ENCODE measurements around the gene CELF6.
"Not testable (repeated sequence)": the region's sequence is repeated elsewhere in the genome, so short reads cannot be mapped to it uniquely, and the experiment has no call there.

Gene CELF6

DNA sequence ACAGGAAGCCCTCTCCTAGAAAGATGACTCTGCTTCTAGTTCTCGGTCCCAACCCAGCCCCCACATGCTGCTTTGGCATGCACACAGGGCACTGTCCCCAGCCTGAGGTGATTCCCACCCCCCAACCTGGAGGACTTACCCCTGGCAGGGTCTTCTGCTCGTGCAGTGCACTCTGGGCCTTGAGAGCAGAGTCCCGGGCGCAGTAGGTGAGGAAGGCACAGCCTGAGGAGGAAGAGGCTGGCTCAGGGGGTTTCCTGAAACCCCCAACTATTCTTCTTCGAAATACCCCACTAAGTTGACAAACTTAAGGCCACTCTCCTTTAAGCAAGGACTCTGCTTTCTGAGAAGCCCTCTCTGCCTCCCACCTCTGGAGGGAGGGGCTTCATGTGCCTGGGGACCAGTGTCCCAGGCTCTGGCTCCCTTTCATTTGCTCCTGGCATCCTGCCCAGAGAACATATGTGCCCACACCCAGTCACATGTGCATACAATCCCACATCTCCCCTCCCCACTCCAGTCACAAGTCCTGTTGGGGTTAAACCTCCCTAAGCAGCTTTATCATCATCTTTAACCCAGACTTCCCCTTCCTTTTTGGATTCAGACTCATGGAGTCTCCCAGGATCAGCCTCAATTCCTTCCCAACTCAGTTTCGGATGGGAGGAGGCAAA, 4.1 kb downstream of the CELF6 start:
- no peak for DNase-seq (ENCODE audit: low read depth)

DNA sequence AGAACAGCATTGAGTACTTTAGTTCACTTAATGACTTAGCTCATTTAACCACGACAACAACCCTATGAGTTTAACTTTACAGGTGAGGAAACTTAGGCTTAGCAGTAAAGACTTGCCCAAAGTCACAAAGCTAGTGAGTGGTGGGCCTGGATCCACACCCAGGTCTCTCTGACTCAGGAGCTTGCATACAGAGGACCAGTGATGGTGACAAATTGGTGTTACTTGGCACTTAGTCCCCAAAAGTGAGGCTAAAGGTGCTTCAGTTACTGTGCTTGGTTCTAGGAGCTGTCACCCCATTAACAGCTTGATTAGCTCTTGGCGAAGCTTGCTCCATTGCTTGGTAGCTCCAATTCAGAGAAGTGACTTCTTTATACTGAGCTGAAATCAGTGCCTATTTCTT, 6.1 kb downstream of the CELF6 start:
- DNase-seq (ENCODE audit: low read depth) = no peak

DNA sequence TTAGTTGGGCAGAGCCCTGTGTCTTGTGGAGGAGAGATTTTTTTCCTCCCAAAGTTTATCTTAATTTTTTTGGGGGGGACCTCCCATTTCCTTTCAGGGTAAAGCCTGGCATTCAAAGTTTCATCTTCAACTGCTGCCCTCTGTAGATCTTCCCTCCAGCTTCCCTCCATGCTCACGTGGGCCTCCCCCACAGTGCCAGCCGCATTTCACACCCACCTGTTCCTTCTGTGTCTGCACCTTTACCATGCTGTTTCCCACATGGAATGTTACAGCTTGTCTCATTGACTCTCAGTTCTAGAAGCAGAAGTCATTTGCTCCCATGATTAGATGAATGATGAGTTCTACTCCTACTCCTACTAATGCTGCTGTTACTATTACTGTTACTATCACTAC, 6.5 kb downstream of the CELF6 start:
- DNase-seq (ENCODE audit: low read depth) = no peak

DNA sequence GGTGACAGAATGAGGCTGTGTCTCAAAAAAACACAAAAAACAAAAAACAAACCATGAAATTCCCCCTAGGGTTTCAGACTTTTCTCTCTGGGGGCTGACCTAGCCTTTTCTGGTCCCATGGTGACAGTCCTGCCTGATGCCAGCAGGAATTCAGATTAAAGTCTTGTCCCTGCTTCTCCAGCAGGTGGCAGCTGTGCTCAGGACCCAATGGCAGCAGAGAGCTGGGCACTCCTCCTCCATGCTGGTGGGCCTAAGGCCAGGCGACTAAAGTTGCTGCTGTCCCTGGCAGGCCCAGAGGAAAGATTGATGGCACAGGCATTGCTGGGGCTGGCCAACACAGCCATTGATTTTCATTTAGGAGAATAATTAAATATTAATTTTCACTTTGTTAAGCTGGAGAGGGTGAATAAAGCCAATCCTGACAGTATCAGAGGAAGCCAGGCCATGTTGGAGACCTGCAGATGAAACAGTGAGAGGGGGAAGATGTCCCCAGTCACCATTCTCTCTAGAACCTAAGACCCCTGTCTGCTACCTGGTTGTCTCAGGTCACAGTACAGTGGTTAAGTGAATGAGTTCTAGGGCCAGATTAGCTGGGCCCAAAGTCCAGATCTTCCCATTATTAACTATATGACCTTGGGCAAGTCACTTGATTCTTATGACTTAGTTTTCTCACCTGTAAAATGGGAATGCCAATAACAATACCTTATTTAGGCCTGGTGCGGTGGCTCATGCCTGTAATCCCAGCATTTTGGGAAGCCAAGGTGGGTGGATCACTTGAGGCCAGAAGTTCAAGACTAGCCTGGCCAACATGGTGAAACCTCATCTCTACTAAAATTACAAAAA, 7.1 kb downstream of the CELF6 start:
- DNase-seq (ENCODE audit: low read depth) = peak; percentile 51

DNA sequence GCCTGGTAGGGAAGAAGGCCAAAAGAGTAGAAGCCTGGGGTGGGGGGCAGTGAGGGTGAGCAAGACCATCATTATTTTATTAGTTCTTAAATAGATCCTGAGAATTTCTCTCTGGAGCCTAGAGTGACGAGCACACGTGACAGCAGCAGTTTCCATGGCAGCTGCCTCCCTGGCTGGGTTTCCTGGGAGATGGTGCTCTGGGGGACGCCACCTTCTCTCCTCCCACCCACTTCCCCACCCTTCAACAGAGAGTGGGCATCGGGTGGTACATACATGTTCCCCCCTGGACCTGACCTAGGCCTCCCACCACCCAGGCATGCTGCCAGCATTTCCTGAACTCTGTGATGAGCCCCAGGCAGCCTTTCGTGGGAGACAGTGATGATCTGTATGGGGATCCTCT, 12.9 kb downstream of the CELF6 start:
- DNase-seq (ENCODE audit: low read depth) = no peak

DNA sequence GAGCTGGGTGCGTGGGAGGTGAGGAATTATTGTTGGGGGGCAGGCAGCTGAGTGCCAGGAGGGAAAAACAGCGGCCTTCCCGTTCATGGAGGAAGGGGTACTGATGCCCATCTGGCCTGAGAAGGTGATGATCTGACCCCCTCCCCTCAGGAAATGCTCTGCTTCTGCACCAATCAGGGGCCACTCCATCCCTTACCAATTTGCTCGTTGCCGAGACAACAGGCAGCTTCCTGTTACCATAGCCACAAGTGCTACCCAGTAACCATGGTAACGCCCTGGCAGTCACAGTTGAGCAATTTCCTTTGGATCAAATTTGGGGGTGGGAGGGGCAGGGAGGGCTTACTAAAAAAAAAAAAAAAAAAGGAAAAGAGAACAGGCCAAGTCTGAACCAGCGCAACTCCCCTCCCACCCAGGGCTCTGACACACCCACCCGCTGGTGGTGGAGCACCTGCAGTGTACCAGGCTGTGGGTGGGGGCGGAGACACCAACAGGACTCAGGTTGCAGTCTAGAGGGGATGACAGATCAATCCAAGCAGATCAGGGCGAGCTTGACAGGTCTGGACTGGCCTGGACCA, 13.7 kb downstream of the CELF6 start:
- DNase-seq (ENCODE audit: low read depth) = peak; percentile 12

- DNase-seq (ENCODE audit: low read depth) = no peak
Observed at GRCh38 chr15:72304596-72304995, 15.4 kb downstream of the CELF6 start.

GRCh38 chr15:72302955-72303354, 17.0 kb downstream of the CELF6 start:
- DNase-seq (ENCODE audit: low read depth) = no peak

GRCh38 chr15:72289597-72290325, 30.2 kb downstream of the CELF6 start:
- no peak for DNase-seq (ENCODE audit: low read depth)

- no peak for DNase-seq (ENCODE audit: low read depth)
Observed at GRCh38 chr15:72288796-72289596, 31.0 kb downstream of the CELF6 start.

DNA sequence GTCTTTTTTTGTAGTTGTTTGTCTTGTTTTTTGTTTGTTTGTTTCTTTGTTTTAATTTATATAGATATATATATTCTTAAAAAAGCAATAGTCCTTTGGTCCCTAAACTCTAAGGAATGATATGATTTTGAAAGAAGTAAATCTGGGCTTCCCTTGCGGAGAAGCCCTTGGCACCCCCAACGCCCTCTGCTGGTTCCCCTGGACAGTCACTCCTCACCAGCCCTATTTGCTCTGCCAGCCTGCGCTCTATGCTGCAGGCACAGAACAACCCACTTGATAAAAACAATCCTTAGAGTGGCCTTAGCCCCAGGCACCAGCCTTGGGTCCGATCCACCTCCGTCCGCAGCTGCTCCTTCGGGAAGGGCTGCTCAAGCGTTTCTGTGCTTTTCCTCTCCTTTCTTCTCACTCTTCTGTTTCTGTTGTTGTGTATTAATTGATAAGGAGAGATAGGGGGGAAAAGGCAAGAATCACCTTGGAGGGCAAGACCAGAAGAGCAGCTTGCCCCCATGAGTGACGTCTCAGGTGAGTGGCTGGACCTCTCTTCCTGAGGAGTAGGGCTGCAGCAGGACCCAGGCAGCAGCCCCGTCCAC, 33.9 kb downstream of the CELF6 start:
- peak; percentile 31 for DNase-seq (ENCODE audit: low read depth)

GRCh38 chr15:72285402-72285801, 34.6 kb downstream of the CELF6 start:
- DNase-seq (ENCODE audit: low read depth) = no peak

GRCh38 chr15:72284781-72285180, 35.2 kb downstream of the CELF6 start:
- DNase-seq (ENCODE audit: low read depth) = no peak

DNA sequence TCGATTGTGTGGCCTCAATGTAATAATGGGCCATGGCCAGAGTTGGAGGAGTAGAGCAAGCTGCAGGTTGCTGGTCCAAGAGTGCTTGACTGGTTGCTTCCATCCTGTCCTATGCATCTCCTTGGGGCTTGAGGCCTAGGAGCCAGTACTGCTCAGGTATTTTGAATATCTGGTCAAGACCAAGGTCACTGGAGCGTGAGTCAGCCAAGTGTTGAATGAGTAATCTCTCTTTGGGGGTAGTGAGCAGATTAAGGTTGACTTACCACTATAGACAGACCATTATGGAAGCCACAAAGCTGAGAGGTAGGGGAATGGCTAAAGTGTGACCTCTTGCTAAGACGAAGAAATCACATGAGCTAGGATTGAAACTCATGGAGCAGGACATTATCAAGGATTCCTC, 38.2 kb downstream of the CELF6 start:
- no peak for DNase-seq (ENCODE audit: low read depth)

DNA sequence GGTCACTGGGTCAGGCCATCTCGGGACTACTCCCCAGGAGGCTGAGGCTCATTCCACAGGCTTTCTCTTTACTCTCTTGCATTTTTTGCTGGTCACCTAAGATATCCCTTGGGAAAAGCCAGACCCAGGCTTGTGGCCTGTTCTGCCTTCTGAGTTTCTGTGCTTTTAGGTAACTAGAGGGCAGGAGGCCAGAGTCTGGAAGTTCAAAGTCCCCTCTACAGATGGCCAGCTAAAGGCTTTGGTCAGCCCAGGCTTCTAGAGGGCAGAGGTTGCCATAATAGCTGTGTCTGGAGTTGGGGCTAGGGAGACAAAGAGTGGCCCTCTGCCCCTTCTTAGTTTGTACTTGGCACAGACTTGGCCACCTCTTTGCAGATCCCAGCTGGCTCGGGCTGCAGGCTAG, 39.2 kb downstream of the CELF6 start:
- DNase-seq (ENCODE audit: low read depth) = no peak

- no peak for DNase-seq (ENCODE audit: low read depth)
Observed at GRCh38 chr15:72278737-72279136, 41.2 kb downstream of the CELF6 start.

DNA sequence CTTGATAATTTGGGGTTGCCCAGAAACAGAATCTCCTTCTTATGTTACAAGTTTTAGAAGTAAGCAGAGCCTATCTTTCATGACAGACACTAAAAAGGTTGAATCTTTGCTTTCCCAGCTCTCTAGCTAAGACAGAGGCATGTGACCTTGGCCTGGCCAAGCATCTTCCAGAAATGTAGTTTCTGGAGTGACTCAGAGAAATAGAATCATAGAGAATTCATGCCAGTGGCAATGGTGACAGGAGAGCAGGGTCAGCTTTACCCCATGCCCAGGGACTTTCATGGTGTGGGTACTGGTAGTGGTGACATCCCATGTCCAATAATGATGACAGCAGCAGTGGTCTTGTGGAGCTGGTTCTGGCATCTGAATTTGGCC, 43.6 kb downstream of the CELF6 start:
- no peak for DNase-seq (ENCODE audit: low read depth)

DNA sequence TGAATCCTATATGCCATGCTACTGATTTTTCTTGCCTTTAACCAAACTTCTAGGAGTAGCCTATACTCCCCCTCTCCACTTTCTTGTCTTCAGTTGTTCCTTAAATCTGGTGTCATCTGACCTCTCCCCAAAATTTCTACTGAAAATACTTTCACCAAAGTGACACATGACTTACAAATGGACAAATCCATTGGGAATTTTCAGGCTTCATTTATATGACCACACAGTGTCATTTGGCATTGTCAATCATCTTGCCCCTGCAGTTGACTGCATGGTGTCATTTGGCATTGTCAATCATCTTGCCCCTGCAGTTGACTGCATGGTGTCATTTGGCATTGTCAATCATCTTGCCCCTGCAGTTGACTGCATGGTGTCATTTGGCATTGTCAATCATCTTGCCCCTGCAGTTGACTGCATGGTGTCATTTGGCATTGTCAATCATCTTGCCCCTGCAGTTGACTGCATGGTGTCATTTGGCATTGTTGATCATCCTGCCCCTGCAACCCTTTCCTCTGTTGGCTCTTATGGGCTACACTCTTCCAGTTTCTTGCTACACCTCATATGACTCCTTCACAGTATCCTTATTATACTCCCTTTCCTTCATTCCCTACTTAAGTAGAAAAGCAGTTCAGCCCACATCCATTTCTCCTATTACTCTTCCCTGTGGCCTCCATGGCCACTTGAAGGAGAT, 44.2 kb downstream of the CELF6 start:
- not testable (repeated sequence) for DNase-seq (ENCODE audit: low read depth)

- DNase-seq (ENCODE audit: low read depth) = no peak
Observed at GRCh38 chr15:72272997-72273352, 47.0 kb downstream of the CELF6 start.

DNA sequence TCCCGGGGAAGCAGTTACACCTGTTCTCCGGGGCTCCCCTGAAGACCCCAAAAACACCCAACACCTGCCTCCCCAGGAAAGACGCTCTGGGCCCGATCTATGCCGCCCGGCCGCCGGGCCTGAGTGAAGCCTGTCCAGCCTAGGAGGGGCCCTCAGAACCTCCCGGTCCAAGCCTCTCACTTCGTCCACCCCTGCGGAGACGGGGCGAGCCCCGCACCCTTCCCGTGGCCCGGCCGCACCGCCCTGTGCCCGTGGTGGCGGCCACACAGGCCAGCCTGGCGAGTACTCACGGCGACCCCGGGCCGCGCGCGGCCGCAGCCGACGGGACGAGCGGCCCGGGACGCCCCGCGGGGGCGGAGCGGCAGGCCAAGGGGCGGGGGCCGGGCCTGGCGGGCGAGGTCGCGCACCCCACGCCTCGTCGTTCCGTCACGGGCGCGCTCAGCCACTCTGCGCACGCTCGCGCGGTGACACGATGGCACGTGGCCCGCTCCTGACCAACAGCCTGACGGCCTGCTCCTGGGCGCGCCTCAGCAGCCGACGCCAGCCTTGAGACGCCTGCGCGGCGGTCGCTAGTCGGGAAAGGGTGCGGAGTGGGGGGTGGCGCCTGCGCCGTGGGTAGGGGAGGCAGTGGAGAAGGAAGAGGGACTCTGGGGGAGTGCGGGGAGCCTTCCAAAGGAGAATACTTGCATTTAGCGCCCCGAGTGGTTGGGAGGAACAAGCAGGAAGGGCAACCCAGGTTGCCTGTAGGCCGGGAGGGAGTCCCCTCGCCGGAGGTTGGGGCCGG, 47.6 kb downstream of the CELF6 start, which contains the start of gene PARP6:
Gene PARP6 (minus strand): TSS at position 342 of the 784 bp plus-strand sequence. CDS start 5,077 bp downstream, outside the sequence.
- DNase-seq (ENCODE audit: low read depth) = peak; percentile 98

All from activated T-cell treated with anti-CD3 and anti-CD28 coated beads for 48 hours (primary cell).